ENCODE measurements around the gene KIF5A.

- no peak for TF ChIP-seq CTCF (conservative IDR thresholded peaks at IDR 0.05)
- no peak for TF ChIP-seq ZFX (IDR thresholded peaks at IDR 0.05)
Observed at GRCh38 chr12:57613427-57614109, 63.7 kb downstream of the KIF5A start.

Measured in C4-2B (cell line).